Adipose tissue (tissue), 3 donors: ENCODE results near the gene AHI1. TPM values are rescaled to one million over a fixed set of nuclear protein-coding genes. Genes with fewer than 3 reads are reported as not detected.

Experiments used
- H3K27ac ChIP-seq: one replicate; pipeline ENCODE4 v1.5.1; 2013; ENCODE audit warnings: low read depth, low read length
- WGBS, 3 donors: extraction: QIAGEN DNeasy Blood & Tissue Kit; methylation state at CpG; one replicate each; pipeline ENCODE4 v1.1.7; 2013; 5-methylcytosine and 5-hydroxymethylcytosine counted together
- polyA plus RNA-seq, 3 donors: library from polyadenylated mRNA; stranded (reverse); fragments of 200-250 nt; gene quantifications; one replicate each; pipeline ENCODE4 v1.2.3, GENCODE V29; 2013
- donor health status: healthy with polysubstance abuse.
- donor health status: Bipolar disorder and iron deficiency.
- donor health status: healthy.

Gene AHI1
- polyA plus RNA-seq, 3 donors = 6.0 to 7.5 (median 6.3) TPM

DNA sequence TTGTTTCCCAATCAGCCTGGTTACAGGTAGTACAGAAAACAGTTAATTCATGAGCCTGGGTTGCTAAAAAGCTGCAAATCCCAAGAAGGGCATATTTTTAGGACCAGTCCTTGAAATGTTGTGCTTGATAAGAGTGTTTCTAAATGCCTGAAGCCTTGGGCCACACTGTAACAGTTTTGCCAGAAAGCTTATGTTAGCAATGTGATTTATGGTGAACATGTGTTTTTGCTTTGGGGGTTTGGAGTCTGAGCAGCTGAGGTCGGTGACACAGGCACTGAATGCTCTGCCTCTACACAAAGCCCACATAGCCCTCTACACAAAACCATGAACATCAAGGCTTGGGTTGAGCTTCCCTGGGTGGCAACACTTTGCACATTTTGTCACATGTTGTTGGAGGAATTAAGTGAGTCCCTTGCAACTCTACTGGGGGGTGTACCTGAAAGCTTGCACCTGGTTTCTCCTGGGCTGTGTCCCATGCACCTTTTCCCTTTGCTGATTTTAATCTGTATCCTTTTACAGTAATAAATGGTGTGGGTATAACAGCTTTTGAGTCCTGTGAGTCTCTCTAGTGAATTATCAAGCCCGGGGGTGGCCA lies 22.2 kb downstream of the AHI1 start:
- WGBS, 3 donors = 52 to 74% (median 62%) methylated on average over 2 of the region's 2 CpGs
- H3K27ac ChIP-seq = no peak overlapping the region

DNA sequence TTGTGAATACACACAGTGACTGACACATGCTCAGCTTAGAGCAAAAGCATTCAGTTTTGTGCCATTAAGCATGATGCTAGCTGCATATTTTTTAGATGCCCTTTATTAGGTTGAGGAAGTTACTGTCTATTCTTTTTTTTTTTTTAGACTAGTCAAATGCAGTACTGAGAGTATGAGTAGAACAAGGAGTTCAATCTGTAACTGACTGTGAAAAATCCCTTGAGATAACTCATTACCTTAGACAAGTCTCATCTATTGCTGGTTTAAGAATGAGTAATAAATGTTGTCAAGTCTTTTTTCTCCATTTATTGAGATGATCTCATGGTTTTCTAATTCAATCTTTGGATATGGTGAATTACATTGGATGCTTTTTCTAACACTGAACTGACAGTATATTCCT lies 23.2 kb downstream of the AHI1 start:
- H3K27ac ChIP-seq = no peak overlapping the region

DNA sequence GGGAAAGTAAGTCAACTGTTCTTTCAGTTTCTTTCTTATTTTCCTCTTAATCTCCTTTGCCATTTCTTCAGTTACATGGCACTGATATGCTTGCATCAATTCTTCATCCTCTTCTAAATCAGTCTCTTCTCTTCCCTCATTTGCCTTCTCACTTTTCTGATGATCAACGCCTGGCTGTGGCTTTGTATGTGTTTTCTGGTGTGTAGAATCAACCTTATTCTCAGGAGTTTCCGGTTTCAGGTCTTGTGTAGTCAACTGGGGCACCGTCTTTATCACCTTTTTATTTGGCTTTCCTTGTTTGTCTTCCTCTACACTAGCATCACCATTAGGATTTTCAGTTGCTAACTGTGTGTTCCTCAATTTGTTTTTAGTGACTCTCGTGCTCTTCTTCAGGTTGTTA lies 31.6 kb downstream of the AHI1 start:
- H3K27ac ChIP-seq = no peak overlapping the region
- WGBS, 3 donors = 71 to 90% (median 87%) methylated on average over 4 of the region's 4 CpGs

DNA sequence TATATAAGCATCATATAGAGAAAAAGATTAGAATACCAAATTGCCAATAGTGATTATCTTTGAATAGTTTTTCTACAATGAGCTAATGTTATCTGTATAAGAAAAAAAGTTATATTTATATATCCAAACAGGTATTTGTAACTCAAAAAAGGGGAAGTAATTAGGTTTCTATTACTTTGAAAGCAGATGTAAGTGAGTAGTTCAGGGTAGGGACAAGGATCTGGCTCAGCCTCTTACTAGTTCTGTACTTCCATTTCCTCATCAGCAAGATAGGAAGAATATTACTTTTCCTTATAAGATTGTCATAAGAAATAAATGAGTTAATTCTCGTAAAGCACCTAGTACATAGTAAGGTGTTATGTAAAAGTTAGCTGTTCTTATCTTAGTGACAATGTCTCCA lies 32.2 kb downstream of the AHI1 start:
- 93 to 97% (median 93%) methylated on average over 1 of the region's 1 CpG for WGBS, 3 donors
- H3K27ac ChIP-seq = no peak overlapping the region

DNA sequence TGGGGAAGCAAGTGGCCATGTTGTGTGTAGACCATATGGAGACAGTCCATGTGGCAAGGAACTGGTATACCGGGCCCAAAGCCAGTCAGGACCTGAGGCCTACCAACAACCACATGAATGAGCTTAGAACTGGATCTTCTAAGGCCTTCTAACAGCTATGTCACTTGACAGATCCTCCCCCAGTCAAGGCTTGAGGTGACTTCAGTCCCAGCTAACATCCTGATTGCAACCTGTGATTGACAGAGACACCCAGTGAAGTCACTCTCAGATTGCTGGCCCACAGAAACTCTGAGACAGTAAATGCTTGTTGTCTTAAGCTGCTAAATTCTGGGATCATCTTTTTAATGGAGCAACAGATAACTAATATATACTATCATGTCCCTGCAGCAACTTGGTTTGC lies 32.9 kb downstream of the AHI1 start:
- H3K27ac ChIP-seq = no peak overlapping the region
- 92 to 100% (median 98%) methylated on average over 1 of the region's 1 CpG for WGBS, 3 donors

DNA sequence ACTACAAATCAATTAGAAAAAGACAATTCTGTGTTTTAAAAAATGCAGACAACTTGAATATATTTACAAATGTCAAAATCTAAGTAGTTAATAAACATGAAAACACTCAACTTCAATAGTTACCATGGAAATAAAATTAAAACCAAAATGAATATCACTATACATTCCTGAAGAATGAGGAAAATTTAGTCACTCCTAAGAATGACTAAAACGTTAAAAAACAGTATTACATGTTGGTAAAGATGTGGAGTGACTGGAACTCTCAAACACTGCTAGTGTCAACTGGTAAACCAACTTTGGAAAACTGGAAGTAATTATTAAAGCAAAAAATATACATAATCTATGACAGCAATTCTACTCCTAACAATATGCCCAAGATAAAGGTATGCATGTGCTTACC lies 36.3 kb downstream of the AHI1 start:
- 67 to 79% (median 74%) methylated on average over 1 of the region's 1 CpG for WGBS, 3 donors

DNA sequence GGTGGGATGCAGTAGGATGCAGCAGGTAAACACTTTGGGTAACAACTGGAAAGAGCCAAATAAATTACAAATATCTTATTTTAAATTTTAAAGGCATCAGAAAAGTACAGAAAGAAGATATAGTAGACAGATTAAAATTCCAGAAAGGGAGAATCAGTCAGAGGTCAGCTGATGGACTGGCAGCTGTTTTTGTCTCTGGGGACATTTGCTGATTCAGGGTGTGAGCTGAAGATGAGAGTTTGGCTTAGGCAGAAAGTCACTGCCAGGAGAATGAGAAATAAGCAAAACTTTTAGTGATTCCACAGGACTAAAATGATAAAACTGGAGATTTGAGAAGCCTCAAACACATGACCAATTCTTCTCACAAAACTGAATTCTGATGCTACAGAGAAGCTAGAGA lies 39.5 kb downstream of the AHI1 start:
- H3K27ac ChIP-seq = no peak overlapping the region

More for the DNA sequence above, 36.3 kb downstream of the AHI1 start:
- no peak overlapping the region for H3K27ac ChIP-seq

DNA sequence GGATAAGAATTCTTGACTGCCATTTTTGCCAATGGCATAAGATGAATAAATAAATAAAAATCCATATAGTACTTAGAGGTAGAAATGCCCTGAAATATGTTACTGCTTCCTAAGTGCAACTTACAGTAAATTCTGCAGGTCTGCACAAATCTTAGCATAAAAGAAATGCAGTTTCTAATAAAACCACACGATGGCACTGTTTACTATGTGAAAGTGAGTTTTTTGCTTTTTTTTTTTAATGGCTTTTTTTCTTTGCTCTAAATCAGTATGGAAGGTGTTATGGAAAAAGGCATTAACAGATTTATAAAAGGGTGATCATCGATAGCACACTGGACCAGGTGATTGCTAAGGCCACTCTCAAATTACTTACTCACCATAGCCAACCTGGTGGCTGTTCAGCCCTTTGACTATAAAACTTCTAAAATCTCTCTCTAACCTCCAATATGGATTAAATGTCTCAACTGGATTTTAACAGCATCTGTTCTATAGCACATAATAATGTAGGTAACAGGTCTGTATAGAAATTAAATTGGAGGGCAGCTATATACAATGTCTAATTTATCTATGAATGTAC lies 45.8 kb downstream of the AHI1 start:
- no peak overlapping the region for H3K27ac ChIP-seq
- 2 to 28% (median 13%) methylated on average over 2 of the region's 2 CpGs for WGBS, 3 donors

DNA sequence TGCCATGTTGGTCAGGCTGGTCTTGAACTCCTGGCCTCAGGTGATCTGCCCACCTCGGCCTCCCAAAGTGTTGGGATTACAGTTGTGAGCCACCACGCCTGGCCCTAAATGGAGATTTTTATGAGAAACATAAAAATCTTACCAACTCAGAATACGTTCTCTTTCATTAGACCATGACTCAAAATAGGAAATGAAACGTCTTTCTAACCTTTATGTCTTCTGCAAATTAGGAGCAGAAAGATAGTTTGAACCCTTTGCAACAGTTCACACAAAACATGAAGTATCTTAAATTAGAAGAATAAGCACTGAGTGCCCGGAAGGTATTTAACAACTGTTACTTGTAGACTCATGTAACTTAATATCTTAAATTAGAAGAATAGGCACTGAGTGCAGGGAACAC lies 48.3 kb downstream of the AHI1 start:
- WGBS, 3 donors = 88 to 94% (median 91%) methylated on average over 5 of the region's 5 CpGs
- H3K27ac ChIP-seq = no peak overlapping the region

DNA sequence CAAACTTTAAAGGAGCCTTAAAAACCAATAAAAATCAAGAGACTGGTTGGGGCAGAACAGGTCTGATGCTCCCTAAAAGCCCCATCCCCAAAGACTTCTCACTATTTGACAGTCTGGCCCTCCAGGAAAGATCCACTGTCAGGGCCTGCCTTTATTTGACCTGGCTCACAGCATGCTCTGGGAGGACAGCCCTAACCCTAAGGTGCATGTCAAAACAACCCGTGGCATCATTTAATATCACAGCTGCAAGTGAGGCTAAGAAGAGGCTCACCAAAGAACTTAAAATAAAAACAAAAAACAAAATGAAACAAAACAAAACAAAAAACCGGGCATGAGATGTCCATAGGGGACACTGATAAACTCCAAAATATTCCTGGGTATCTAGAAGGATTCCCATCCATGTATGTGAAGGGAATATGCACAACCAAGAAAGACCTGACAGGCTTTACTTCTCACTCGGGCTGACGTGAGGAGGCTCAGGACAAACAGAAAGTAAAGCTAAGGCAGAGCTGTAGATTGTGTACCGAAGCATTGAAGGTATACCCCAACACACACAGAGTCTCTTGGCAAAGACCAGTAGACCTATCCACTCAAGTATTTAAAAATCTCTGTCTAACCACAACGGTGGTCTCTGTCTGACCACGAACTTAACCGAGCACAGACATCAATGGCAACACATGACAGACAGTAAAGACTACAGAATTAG lies 57.3 kb downstream of the AHI1 start:
- WGBS, 3 donors = 62 to 84% (median 63%) methylated on average over 8 of the region's 8 CpGs
- H3K27ac ChIP-seq = no peak overlapping the region

DNA sequence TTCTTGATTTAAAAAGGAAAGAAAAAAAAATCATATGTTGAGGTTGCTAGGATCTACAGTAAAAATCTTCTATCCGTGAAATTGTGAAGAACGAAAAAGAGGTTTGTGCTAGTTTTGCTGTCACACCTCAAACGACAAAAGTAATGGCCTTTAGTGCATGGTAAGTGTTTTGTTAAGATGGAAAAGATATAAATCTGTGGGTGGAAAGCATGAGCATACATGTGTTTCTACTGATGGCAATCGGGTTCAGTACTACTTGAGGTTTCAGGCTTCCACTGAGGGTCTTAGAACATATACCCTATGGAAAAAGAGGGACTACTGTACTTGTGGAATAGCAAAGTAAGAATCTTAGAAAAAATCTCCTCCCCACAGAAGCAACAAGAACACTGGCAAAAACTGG lies 58.0 kb downstream of the AHI1 start:
- no peak overlapping the region for H3K27ac ChIP-seq
- WGBS, 3 donors = 75 to 82% (median 76%) methylated on average over 4 of the region's 4 CpGs

DNA sequence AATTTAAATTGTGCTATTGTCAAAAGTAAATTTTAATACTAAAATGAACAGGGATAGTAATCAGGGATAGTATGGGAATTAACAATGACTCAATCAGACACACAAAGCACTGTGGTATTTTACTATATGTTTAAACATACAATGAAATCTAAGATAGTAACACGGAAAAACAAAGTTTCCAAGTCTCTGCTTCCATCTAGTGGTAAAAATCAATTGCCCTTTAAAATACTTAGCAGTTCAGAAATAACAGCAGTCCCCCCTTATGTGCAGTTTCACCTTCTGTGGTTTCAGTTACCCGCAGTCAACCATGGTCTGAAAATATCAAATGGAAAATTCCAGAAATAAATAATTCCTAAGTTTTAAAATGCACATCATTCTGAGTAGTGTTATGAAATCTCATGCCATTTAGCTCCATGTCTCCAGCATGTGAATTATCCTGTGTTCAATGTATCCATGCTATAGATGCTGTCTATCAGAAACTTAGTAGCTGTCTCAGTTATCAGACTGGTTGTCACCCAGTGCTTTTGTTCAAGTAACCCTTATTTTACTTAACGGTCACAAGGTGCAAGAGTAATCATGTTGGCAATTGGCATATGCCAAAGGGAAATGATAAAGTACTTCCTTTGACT lies 58.5 kb downstream of the AHI1 start:
- WGBS, 3 donors = 41 to 46% (median 46%) methylated on average over 3 of the region's 3 CpGs
- H3K27ac ChIP-seq = no peak overlapping the region

DNA sequence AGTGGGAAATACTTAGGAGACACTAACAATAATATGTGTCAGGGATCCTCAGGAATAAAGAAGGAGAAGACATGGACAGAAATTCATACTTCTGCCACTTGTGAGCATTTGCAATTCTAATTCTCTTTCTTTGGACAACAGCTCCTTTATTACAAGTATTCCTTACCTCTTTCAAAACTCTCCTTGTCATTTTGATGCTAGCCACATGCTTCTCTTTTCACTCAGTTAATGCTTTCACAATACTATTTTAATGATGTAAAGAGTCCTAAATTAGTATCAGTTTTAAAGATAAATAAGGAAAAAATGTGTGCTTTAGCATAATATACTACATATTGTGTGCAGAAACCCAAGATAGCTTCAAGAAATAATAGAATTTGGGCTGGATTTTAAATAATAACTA lies 62.5 kb downstream of the AHI1 start:
- H3K27ac ChIP-seq = no peak overlapping the region

DNA sequence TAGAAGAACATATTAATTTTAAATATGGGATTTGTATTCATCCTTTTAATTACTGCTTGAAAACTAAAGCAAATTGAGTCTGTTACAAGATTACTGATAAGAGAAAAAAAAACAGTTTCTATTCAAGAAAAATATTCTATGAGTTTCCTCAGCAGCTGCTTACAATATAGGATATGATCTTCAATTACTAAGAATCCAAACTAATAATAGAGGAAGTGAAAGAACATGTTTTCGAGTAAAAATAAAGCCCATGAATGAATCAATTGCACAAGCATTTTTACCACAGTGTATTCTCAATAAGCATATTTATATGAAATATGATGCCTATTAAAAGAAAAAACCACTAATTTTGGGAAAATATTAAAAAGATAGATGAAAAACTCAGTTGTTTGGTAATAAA lies 63.4 kb downstream of the AHI1 start:
- no peak overlapping the region for H3K27ac ChIP-seq
- 49 to 88% (median 71%) methylated on average over 1 of the region's 1 CpG for WGBS, 3 donors

DNA sequence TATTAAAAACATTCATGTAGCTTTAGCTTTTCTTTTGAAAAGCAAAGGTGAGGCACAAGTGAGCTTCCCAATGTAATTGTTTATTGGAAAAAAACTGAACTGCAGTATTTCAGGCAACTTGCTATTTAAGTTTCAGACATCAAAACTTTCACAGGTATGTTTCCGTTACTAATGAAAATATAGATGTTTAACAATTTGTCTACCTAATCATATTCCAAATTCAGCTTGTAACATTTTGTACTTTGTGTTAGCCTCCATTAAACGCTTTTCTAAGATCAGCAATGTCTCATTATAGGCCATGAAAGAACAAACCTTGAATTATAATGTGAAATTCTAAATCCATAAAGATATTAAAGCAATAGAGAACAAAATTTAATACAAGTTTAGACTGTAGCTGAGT lies 69.5 kb downstream of the AHI1 start:
- no peak overlapping the region for H3K27ac ChIP-seq
- WGBS, 3 donors = 92 to 98% (median 97%) methylated on average over 2 of the region's 2 CpGs

DNA sequence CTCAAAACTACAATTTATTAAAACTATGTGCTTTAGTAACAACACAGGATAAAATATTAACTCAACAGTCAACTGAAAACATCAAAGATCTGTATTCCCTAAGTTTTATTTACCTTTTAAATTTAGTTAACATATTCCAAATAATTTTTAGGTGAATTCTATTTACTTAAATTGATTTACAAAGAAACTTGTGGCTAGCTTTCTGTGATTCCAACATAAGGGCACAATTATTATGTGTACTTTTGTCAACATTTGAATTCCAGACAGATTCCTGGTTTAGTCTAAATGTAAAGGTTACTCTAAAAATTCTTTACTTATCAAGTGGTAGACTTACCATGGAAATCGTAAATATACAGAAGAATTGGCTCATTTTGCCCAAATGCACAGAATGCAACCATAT lies 70.7 kb downstream of the AHI1 start:
- no peak overlapping the region for H3K27ac ChIP-seq
- 79 to 95% (median 93%) methylated on average over 1 of the region's 1 CpG for WGBS, 3 donors

DNA sequence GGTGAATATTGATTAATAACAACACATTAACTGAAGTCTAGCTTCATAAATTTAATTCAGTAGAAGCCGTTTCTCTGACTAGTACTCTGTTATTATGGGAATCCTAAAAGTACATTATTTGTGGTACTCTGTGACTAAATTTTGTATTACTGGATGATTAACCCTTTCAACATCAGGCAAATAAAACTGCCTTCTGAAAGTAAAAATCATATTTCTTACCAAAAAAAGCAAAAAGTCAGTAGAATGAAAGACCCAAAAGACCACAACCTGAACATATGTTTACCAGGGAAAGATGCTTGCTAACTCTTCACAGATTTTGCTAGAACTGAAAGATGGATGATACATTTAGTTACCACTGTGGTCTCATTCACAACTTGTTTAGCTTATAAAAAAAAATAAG lies 73.2 kb downstream of the AHI1 start:
- 76 to 89% (median 79%) methylated on average over 1 of the region's 1 CpG for WGBS, 3 donors
- no peak overlapping the region for H3K27ac ChIP-seq

DNA sequence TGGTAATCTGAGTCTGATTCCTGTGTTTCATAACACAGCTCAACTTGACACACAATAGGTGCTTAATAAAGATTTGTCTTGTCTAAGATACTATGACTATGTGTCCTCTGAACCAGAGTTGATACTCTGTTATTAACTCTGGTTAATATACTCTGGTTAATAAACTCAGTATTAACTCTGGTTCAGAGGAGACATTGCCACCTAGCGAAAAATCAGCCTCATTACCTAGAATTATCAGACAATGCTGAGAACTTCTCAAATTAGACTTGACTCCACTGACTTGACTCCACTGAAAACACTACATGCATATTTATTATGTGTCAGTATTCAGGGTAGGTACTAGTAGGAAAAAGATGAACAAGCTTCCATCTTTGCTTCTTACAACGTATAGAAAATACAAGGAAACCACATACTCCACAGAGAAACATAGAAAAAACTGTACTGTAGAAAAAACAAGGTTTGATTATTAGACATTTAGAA lies 73.9 kb downstream of the AHI1 start:
- no peak overlapping the region for H3K27ac ChIP-seq
- WGBS, 3 donors = 11 to 14% (median 12%) methylated on average over 2 of the region's 2 CpGs

DNA sequence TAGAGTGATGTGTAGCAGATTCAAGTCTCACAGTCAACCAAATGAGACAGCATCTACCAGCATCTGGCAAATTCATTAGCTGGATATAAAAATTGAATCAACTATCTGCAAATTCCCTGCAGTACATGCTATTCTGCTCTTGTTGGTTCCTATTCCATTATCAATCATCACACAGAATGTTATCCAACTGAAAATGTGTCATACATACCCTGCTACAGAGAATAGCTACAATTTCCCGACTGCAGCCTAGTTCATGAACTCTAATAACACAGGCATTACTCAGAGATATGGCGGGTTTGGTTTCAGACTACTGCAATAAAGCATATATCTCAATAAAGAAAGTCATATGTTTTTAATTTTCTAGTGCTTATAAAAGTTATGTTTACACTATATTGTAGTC lies 78.4 kb downstream of the AHI1 start:
- H3K27ac ChIP-seq = no peak overlapping the region
- 77 to 89% (median 84%) methylated on average over 2 of the region's 2 CpGs for WGBS, 3 donors
